T-helper 2 cell treated with Interferon-gamma antibody and Interleukin-4, amounts not matched to agents 5 μg/mL and 100 μg/mL, for 36 hours (primary cell): ENCODE results near the gene CARD11.

Source experiments
- DNase-seq: peaks from one replicate; pipeline ENCODE4 v3.0.0; 2021; ENCODE audit warnings: low spot score
- H3K27ac Mint-ChIP-seq: one replicate; pipeline ENCODE4 v1.8.0; 2021; ENCODE audit warnings: mild to moderate bottlenecking, mixed read lengths
- H3K27me3 Mint-ChIP-seq: one replicate; pipeline ENCODE4 v1.8.0; 2021; ENCODE audit warnings: low read depth, mixed read lengths
- H3K36me3 Mint-ChIP-seq: one replicate; pipeline ENCODE4 v1.8.0; 2021; ENCODE audit warnings: low read depth, mixed read lengths
- H3K4me1 Mint-ChIP-seq: one replicate; pipeline ENCODE4 v1.8.0; 2021; ENCODE audit warnings: low read depth, mixed read lengths
- H3K4me3 Mint-ChIP-seq: one replicate; pipeline ENCODE4 v1.8.0; 2022; ENCODE audit warnings: mild to moderate bottlenecking, moderate library complexity, mixed read lengths
- H3K9me3 Mint-ChIP-seq: one replicate; pipeline ENCODE4 v1.8.0; 2021; ENCODE audit warnings: mixed read lengths

Gene CARD11

GRCh38 chr7:2919256-2919655 is 124.4 kb downstream of the CARD11 start:
- Mint-ChIP-seq H3K9me3 (peaks cover 11% of the 10 kb centered on the region), H3K27ac (no peak overlapping the region), H3K36me3 (peaks cover 51% of the 10 kb centered on the region), H3K4me3 (no peak overlapping the region), H3K27me3 (no peaks in the 10 kb centered on the region), H3K4me1 (no peaks in the 10 kb centered on the region)
- DNase-seq = no peak

DNA sequence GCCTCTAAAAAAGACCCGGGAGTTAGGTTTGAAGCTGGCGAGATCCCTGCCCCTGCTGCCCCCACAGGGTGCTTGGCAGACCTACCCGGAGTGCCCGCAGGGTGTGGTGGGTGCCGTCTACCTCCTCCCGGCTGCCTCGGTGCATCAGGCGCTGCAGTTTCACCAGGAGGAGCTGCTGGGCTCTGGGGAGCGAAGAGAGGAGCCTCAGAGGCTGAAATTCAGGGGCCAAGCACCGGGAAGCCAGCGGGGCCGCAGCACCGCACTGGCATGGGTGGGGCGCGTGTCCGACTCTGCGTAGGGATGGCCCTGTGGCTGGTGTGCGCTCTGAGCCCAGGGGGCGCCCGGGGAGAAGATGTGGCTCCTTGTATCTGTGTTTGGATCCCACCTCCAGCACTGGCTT is 125.3 kb downstream of the CARD11 start:
- H3K36me3 Mint-ChIP-seq = peaks cover 51% of the 10 kb centered on the region
- no peak overlapping the region for H3K27ac Mint-ChIP-seq

DNA sequence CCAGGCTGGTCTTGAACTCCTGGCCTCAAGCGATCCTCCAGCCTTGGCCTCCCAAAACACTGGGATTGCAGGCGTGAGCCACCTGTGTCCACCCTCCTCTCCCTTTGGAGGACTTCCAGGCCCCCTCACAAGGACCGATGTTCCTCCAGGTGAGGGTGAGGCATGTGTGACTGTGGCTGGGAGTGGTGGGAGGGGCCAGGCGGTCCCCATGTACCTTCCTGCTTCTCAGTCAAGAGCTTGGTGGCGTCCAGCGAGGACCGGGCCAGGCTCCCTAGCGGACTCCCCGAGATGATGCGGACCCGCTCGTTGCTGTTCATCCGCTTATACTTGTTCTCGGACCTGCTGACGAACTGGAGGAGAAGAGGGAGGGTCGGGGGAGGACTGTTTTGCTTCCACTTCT is 128.6 kb downstream of the CARD11 start:
- Mint-ChIP-seq H3K27me3 (no peaks in the 10 kb centered on the region), H3K4me1 (no peaks in the 10 kb centered on the region), H3K27ac (no peak overlapping the region), H3K36me3 (peaks cover 44% of the 10 kb centered on the region), H3K4me3 (no peak overlapping the region), H3K9me3 (peaks cover 3% of the 10 kb centered on the region)
- DNase-seq = no peak

More for the DNA sequence above, 125.3 kb downstream of the CARD11 start:
- DNase-seq = no peak
- Mint-ChIP-seq H3K4me1 (no peaks in the 10 kb centered on the region), H3K27me3 (no peaks in the 10 kb centered on the region), H3K4me3 (no peak overlapping the region), H3K9me3 (peaks cover 11% of the 10 kb centered on the region)

GRCh38 chr7:2913760-2914387 is 129.8 kb downstream of the CARD11 start:
- Mint-ChIP-seq H3K4me1 (no peaks in the 10 kb centered on the region), H3K36me3 (peaks cover 37% of the 10 kb centered on the region), H3K27ac (no peak overlapping the region), H3K4me3 (no peak overlapping the region), H3K9me3 (no peaks in the 10 kb centered on the region), H3K27me3 (no peaks in the 10 kb centered on the region)
- DNase-seq = no peak

DNA sequence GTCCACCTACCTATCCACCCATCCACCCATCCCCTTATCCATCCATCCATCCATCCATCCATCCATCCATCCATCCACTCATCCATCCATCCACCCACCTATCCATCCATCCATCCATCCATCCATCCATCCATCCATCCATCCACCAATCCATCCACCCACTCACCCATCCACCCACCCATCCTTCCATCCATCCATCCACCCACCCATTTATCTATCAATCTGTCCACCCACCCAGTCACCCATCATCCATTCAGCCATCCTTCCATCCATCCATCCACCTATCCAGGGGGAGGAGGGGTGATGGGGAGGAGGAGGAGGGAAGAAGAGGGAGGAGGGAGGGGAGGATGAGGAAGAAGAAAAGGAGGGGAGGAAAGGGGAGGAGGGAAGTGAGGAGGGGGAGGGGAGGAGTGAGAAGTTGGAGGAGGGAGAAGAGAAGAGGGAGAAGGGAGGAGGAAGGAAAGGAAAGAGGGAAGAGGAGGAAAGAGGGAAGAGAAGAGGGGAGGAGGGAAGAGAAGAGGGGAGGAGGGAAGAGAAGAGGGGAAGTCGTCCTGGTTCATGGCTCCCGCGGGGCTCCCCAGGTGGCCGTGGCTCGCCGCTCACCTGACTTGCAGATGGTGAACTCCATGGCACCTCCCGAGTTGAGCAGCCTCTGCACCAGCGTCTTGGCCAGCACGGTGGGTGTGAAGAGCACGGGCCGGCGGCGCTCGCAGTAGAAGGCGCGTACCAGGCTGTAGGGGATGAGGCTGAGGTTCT is 130.8 kb downstream of the CARD11 start:
- no peak overlapping the region for H3K27ac Mint-ChIP-seq
- DNase-seq = no peak
- peaks cover 42% of the 10 kb centered on the region for H3K36me3 Mint-ChIP-seq
- H3K4me1 Mint-ChIP-seq = no peaks in the 10 kb centered on the region
- no peaks in the 10 kb centered on the region for H3K27me3 Mint-ChIP-seq
- no peak overlapping the region for H3K4me3 Mint-ChIP-seq
- H3K9me3 Mint-ChIP-seq = no peaks in the 10 kb centered on the region

DNA sequence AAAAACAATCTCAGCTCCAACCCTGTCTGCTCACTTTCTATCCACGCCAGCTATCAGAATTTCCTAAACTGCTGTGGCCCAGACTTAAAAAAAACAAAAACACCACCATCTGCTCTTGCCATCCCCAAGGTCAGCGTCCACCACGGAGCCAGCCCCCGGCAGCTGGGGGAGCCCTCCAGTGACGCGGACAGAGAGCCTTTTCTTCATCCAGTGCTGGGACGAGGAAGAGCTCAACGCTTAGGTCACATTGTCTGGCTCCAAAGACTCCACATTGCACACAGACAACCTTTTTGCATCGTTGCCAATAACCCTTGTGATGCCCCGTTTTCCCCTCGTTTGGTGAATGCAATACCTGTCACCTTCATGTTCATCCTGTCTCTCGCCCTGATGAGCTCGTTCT is 132.2 kb downstream of the CARD11 start:
- H3K9me3 Mint-ChIP-seq = no peaks in the 10 kb centered on the region
- H3K4me3 Mint-ChIP-seq = no peak overlapping the region
- no peaks in the 10 kb centered on the region for H3K27me3 Mint-ChIP-seq
- H3K27ac Mint-ChIP-seq = no peak overlapping the region
- H3K4me1 Mint-ChIP-seq = no peaks in the 10 kb centered on the region
- peaks cover 43% of the 10 kb centered on the region for H3K36me3 Mint-ChIP-seq
- no peak for DNase-seq

- Mint-ChIP-seq H3K27me3 (no peaks in the 10 kb centered on the region), H3K4me3 (no peak overlapping the region), H3K27ac (no peak overlapping the region), H3K36me3 (peaks cover 52% of the 10 kb centered on the region), H3K9me3 (no peaks in the 10 kb centered on the region), H3K4me1 (no peaks in the 10 kb centered on the region)
- DNase-seq = no peak
Measured at GRCh38 chr7:2909471-2910039, 134.1 kb downstream of the CARD11 start.

GRCh38 chr7:2909043-2909442 is 134.6 kb downstream of the CARD11 start:
- no peak overlapping the region for H3K27ac Mint-ChIP-seq
- no peak overlapping the region for H3K4me3 Mint-ChIP-seq
- H3K36me3 Mint-ChIP-seq = peaks cover 56% of the 10 kb centered on the region
- no peaks in the 10 kb centered on the region for H3K9me3 Mint-ChIP-seq
- H3K27me3 Mint-ChIP-seq = no peaks in the 10 kb centered on the region
- H3K4me1 Mint-ChIP-seq = peaks cover 2% of the 10 kb centered on the region
- no peak for DNase-seq

DNA sequence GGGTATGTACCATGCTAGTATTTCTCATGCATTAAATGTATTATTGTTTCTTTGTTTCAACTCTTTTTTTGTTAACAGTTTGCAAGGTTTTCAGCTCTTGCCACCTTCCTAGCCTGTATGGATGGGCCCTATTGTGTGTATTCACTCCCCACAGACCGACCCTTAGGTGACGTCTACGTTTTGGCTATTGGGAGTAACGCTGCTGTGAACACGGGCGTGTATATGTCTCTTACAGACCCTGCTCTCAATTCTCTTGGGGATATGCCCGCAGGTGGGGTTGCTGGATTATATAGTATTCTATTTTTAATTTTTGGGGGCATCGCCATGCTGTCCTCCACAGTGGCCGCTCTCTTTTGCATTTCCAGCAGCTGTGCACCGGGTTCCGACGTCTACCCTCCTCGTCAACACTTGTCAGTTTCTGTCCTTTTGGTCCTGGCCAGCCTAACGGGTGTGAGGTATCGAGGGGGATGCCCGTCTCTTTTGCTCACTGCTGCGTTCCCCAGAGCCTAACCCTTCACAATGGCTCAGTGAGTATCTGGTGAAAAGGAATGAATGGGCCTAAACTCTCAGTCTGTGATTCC is 135.5 kb downstream of the CARD11 start:
- Mint-ChIP-seq H3K27ac (no peak overlapping the region), H3K9me3 (no peaks in the 10 kb centered on the region), H3K27me3 (no peaks in the 10 kb centered on the region), H3K4me1 (peaks cover 8% of the 10 kb centered on the region), H3K4me3 (no peak overlapping the region), H3K36me3 (peaks cover 57% of the 10 kb centered on the region)
- DNase-seq = no peak

DNA sequence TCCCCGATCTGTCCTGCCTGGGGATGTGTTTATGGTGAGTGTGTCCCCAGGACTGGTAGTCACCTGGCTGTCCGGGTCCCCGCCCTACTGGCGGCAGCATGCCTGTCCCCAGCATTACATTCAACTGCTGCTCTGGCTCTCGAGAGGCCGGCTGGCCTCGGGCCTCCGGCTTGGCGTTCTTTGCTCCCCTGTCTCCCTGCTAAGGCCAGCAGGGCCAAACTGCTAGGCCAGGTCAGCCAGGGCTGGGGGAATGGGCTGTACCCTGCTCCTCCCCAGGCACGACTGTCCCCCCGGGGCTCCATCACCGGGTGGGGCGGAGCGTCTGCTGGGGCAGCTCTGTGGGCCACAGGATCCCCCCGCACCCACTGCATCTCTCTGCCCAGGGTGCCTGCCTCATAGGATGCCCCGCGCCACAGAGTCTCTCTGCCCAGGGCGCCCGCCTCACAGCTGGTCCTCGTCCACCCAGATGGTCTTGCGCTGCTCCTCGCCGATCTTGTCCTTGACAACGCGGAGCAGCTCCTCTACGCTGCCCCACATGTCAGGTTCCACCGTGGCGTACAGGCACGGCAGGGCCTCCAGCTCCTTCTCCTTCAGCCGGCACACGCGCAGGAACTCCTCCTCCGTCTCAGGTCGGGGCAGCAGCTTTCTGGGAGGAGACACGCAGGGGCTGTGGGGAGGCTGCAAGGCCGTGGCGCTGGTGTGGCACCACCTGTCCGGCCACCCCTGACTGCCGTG is 137.3 kb downstream of the CARD11 start:
- Mint-ChIP-seq H3K4me3 (no peak overlapping the region), H3K36me3 (peaks cover 55% of the 10 kb centered on the region), H3K9me3 (no peaks in the 10 kb centered on the region), H3K4me1 (peaks cover 16% of the 10 kb centered on the region), H3K27ac (no peak overlapping the region), H3K27me3 (no peaks in the 10 kb centered on the region)
- DNase-seq = no peak

DNA sequence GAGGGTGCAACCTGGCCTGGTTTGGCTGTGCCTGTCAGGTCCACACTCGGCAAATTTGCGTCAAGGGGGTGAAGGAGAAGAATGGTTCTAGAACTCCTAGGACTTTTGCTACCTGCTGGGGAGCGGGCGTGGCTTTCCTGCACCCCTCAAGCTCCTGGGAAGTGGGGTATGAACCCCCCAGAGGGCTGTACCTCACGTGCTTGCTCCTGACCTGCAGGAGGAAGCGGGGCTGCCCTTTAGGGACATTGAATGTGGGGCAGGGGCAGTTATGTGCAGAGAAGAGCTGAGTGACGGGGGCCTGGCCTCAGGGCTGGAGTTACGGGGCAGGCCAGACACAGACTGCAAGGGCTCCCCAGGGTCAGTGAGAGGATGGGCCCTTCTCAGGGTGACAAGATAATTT is 138.2 kb downstream of the CARD11 start:
- peaks cover 16% of the 10 kb centered on the region for H3K4me1 Mint-ChIP-seq
- DNase-seq = no peak
- no peak overlapping the region for H3K27ac Mint-ChIP-seq
- H3K36me3 Mint-ChIP-seq = peaks cover 50% of the 10 kb centered on the region
- H3K9me3 Mint-ChIP-seq = no peaks in the 10 kb centered on the region
- no peak overlapping the region for H3K4me3 Mint-ChIP-seq
- no peaks in the 10 kb centered on the region for H3K27me3 Mint-ChIP-seq

DNA sequence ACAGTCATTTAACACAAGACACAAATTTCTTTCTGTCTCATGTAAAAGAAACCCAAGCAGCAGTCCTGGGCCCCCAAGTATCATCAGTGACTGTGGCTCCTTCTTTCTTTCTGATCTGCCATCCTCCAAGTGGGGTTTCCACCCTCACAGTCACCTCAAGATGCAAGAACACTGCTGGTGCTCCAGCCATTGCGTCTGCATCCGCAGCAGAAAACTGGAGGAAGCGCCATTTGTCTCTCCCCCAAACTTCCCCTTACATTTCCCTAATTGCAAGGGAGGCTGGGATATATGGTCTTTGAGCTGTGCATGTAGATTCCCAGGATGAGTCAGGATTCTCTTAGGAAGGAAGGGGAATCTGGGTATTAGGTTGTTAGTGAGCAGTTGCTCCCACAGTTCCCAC is 138.6 kb downstream of the CARD11 start:
- Mint-ChIP-seq H3K27ac (no peak overlapping the region), H3K27me3 (no peaks in the 10 kb centered on the region), H3K4me1 (peaks cover 16% of the 10 kb centered on the region), H3K36me3 (peaks cover 50% of the 10 kb centered on the region), H3K9me3 (no peaks in the 10 kb centered on the region), H3K4me3 (no peak overlapping the region)
- DNase-seq = no peak

DNA sequence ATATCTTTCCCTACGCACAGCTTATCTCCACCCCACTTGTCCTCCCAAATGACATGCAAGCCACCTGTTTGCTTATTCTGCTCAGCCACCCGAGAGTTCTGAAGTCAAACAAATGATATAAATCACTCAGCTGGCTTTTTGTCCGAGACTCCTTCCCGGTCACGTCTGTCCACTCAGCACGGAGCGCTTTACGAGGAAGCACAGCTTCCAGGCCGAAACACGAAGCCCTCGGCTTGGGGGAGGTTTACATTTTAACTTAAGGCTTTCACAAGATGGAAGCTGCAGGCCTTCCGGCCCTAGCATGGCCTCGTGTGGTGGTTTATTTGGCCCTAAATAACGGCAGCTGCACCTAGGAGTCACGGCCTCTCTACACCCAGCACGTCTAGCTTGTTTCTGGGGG is 139.5 kb downstream of the CARD11 start:
- Mint-ChIP-seq H3K27ac (peak overlapping the region; percentile 17), H3K27me3 (no peaks in the 10 kb centered on the region), H3K9me3 (no peaks in the 10 kb centered on the region), H3K4me3 (no peak overlapping the region), H3K4me1 (peaks cover 16% of the 10 kb centered on the region), H3K36me3 (peaks cover 47% of the 10 kb centered on the region)
- no peak for DNase-seq
